Hematopoietic multipotent progenitor cell treated with erythropoietin and hydrocortisone succinate and interleukin-3 and kit ligand, for 8 days (in vitro differentiated cells): Measurements from ENCODE around the gene NME9.

ENCODE experiments used
- DNase-seq: peaks from one replicate; pipeline ENCODE4 v3.0.0-alpha.2; 2015

Gene NME9

DNA sequence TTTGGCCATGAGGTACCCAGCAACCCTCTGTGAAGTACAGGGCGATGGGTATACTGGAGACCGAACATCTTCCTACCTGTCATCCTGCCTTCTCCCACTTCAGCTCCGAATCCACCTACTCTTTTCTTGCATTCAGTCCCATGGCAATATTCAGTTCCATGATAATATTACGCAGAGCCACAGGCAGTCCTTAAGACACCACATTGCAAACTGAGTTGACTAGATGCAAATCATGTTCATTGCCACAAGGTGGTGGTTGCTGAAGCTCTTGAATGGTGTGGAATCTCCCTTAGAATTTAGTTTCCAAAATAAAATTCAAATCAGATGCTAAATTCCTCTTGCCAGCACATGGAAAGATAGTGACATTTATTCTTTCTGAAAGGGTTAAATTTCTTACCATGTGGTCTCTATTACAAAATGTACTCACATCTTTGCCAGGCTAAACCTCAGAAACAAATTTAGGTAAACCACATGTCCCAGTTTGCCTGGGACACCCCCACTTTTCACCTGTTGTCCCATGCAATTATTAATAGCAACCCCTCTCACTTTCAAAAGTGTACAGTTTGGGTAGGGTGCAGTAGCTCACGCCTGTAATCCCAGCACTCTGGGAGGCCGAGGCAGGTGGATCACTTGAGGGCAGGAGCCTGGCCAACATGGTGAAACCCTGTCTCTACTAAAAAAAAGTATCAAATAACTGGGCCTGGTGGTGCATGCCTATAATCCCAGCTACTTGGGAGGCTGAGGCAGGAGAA lies 1.7 kb upstream of the NME9 start:
- no peak for DNase-seq

DNA sequence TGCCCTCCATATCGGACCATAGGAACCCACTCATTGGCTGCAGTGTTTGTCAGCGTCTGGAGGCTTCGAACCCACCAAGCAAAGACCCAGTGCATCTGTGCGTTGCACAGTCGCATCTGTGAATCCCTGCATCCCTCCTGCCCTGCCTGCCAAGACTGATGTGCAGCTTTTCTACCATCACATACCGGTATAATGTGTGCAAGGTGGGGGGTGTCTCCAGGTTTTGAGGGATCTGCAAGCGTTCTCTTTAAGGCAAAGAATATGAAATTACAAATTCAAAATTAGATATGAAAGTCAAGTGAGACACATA lies 288 bp upstream of the NME9 start:
- DNase-seq: no peak

DNA sequence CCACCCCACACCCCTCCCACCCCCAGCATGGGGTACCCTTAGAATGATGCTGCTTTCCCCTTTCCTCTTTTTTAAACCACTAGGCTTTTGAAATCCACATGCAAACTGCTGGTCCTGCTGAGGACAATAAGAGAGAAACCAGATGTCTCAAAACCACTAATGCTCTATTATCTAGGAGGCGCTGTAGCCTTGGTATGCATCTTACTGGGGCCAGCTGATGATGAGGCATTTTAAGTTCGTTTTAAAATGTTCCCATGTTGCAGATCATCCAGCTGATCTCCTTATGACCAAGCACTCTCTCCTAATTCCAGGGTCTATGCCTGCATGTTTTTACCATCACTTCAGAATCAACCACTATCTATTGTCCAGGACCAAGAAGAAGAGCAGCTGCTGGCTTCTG lies 1.3 kb downstream of the NME9 start:
- DNase-seq: peak; percentile 40

DNA sequence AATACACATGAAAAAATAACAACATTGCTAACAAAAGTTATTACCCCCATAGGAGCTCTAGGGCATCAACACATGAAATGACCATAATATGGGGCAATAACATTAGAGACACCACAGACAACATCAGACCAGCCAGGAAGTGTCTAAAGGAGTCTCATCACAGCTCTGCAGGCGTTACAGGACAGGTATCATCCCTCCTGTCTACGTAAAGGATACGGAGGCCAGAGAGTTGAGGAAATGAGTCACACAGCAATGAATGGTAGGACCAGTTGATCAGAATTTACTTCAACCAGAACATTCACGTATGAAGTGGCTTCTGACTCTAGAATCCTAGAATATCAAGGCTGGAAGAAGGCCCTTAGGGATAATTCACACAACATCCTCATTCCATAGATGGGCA lies 1.8 kb downstream of the NME9 start:
- DNase-seq: no peak

DNA sequence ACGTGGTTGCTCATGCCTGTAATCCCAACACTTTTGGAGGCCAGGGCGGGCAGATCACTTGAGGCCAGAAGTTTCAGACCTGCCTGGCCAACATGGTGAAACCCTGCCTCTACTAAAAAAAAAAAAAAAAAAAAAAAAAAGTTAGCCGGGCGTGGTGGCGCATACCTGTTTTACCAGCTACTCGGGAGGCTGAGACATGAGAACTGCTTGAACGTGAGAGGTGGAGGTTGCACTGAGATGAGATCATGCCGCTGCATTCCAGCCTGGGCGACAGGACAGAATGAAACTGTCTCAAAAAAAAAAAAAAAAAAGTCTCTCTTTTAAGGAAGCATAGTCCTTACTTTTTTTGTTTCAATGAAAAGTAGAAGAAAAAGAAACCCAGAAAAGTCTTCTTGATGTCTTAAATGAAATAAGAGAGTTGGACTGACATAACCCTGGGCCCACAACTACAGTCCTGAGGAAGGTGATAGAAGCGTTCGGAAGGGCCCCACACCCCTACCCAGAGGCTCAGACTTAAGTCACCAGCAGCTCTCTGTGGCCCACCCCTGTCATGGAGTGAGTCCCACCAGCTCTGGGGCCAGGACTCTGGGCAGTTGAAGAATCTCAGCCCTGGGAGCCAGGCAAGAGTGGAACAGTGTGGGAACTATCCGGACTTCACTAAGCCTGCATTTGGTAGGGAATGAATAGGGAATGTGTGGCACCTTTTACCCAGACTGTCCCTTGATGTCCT lies 2.6 kb downstream of the NME9 start:
- DNase-seq: no peak

DNA sequence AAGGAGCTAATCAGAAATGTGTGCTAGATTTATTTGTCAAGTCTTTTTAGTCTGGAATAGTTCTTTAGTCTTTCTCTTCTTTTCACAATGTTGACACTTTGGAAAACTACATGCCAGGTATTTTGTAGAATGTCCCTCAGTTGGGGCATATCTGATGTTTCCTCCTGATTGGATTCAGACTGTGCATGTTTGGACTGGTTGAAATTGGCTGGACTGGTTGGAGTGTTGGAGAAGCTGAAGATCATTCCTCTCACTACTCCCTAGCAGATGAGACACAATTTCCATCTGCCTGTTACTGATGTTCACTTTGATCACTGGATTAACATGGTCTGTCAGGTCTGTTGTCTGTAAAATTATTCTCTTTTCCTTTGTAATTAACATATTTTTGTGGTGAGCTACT lies 3.7 kb downstream of the NME9 start:
- no peak for DNase-seq

DNA sequence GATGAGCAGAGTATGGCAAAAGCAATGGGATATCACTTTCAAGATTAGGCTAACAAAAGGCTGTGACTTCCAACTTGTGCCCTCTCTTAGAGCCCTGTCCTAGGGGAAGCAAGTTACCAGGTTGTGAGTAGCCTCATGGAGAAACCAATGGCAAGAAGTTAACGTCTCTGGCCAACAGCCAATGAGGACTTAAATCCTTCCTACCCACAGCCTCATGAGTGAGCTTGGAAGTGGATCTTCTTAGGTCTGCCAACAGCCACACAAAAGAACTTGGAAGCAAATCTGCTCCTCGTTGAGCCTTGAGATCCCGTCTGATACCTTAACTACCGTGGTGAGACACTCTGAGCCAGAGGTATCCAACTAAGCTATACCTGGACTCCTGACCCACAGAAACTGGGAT lies 5.7 kb downstream of the NME9 start:
- DNase-seq: no peak

DNA sequence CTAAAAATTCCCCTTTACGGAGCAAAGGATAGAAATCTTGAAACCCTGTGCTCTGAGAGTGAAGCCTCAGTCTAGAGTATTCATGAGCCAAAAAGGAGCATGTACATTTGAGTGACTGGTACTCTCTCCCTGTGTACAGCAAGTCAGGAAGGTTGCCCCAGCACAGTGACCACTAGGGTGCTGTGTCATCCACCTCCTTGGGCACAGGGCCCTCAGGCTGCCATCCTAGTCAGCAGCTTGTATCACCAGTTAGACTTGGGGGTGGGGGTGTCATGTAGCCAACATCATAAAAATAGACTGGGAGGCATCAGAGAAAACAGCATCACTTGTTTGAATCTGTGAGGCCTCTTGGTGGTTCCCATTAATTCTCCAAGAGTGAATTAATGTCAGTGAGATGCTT lies 12.0 kb downstream of the NME9 start:
- no peak for DNase-seq

DNA sequence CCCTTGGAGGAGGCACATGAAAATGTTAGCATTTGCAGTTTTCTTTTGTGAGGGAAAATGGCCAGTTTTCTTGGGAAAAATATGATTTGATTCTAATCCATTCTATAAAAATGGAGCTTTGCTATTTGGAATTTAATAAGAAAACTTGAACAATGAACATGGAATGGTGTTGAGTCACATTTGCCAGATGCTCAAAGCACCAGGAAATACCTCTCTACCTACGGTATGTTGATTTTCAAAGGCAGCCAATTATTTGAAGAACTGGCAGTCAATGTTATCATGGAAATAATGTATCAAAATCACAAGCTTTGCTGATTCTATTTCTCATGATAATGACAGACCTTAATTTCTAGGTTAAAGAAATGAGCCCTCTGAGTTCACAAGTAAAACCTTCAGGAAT lies 14.9 kb downstream of the NME9 start:
- DNase-seq: no peak

DNA sequence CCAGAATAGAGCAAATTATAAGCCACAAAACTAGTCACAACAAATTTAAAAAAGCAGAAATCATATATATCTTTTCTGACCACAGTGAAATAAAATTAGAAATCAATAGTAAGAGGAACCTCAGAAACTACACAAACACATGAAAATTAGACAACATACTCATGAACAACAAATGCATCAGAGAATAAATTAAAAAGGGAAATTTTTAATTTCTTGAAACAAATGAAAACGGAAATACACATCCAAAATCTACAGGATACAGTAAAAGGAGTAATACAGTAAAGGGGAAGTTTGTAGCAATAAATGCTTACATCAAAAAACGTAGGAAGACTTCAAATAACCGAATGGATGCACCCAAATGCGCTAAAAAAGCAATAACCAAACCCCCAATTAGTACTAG lies 19.2 kb downstream of the NME9 start:
- no peak for DNase-seq

DNA sequence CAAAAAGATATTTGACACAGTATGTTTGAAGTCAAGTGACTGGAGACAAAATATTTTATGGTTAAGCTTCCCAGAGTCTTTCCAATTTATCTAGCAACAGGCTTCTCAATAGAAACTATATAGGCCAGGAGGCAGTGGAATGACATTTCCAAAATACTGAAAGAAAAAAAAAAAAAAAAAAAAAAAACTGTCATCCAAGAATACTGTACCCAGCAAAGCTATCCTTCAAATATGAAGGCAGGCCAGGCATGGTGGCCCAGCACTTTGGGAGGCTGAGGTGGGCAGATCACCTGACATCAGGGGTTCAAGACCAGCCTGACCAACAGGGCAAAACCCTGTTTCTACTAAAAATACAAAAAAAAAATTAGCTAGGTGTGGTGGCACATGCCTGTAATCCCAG lies 20.9 kb downstream of the NME9 start:
- DNase-seq: no peak

DNA sequence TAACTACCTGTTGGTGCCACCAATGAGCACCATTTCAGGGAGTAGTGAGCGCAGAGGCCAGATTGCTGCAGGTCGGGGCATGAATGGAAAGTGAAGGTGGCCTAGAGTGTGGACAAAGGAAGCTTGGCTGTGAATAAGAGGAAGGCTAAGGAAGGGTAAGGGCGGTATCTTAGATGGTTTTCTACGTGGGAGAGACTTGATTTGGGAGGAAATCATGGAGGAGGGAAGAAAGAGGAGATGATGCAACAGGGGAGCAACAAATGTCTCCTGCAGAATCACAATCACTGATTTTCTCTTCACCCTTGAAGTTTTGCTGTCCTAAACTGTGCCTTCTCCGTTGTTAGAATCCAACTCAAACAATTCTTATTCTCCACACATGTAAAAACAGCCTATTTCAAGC lies 21.8 kb downstream of the NME9 start:
- no peak for DNase-seq

DNA sequence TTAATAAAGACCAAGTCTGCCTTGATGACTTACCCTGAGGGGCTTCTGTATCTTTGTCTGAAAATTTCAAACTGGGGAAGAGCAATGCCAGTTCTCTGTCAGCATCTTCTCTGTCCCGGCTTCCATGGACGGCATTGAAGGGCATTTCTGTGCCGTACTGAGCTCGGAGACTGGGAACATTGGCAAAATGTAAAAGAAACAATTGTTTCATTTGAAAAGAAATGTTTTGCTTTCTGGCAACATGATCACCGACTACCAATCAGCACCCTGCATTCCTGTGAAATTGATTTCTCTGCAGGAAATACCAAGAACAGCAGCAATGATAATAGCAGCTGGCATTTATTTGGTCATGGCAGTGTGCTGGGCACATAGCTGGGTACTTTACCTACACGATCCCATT lies 26.2 kb downstream of the NME9 start:
- DNase-seq: no peak

DNA sequence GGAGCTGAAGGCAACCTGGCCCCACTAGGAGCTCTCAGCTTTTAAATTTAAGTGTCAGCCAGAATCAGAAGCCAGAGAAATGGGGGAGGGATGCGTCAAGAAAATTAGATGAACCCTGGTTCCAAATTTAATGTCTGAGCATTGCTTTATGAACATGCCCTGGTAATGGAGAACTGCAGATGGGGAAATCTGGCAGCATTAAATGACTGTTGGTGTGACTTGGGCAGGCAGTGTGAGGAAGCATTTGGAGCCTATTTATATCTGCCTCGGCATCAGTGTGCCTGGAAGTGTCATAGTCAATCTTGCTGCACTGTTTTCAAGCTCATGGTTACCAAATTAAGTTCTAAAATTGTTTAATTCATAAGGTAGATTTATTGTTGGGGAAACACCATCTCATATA lies 29.0 kb downstream of the NME9 start:
- DNase-seq: no peak

DNA sequence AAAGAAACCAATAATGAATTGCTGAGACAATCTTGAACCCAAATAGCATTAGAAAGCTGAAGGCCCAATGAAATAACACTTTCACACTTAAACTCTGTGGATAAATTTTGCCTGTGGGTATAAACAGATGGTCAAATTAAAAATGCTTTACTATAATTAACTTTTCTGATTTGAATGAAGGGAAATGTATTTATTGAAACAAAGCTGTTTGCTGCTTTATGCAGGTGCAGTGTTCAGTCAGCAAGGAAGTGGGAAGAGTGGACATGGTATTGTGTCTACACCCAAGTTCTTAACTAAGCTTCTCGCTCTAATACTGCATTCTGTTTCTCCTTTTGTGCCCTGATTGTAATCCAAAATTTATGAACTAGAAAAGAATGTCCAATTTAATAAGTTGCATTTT lies 31.8 kb downstream of the NME9 start:
- DNase-seq: no peak

DNA sequence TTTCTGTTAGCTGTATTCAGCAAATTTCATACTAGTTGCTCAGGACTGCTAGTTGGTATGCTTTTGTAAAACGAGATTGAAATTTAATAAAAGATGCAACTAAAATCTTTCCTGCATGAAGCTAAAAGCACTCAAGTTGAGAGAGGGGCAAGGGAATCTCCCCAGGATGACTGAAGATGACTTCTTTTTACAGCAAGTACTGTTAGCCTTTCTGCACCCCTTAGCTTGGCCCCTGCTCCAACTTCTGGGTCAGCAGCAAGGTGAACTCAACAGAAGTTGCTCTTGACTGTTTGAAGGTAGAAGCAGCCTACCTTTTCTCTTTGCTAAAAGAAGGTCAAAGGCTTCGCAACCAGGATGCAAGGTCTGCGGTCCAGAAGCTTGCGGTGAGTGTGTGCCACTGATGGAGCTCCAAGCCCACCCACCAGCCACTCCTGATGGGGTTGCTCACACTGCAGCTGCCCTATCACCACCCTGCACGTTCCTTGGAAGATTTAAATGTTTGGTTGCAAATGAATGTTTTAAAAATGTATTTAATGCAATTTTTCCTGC lies 32.5 kb downstream of the NME9 start:
- DNase-seq: no peak

DNA sequence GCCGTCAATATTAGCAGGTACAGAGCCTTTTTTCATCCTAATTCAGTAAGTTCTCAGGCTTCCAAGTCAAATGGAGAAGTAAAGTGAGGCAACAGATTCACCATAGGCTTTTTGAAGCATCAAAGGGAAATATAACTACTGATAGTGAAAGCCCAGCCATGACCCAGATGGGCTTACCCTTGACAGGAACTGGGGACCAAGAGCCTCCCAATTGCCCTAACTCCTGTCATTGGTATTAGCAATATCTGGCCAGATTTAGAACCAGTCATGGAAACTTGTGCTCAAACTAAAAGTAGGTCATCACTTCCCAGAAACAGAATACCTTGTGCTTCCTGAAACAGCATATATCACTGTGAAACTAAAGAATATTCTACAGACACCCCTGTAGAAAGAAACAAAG lies 33.0 kb downstream of the NME9 start:
- no peak for DNase-seq

DNA sequence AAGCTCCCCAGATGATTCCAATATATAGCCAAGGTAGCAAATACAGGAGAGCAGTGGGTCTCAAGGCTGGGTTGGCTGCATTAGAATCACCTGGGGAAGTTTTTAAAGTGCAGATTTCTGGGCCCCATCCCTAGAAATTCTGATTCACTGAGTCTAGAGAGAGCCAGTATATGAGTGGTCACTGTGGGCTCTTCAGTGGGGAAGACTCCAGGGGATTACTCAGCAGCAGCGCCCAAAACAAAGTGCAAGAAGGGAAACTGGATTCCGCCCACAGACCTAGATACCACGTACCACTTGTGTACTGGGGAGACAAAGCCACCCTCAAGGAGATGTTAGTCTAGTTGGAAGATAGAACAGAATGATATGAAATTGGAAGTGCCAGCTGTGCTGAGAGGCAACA lies 40.0 kb downstream of the NME9 start:
- no peak for DNase-seq

DNA sequence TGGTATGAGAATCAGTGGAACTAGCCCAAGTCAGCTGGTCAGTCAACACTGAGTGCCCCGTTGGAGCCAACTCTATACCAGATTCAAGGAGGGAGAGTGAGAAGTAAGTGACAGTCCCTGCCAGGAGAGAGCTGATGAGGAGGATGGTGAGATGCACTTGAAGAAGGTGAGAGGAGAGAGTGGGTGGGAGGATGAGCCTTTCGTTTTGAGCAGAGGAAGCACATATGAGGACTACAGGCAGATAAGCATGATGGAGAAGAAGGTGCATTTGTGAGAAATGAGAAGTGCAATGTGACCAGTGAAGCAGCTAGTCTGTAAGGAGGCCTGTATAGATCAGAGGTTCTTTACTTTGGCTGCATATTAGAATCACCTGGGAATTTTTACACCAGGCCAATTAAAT lies 40.4 kb downstream of the NME9 start:
- DNase-seq: no peak

DNA sequence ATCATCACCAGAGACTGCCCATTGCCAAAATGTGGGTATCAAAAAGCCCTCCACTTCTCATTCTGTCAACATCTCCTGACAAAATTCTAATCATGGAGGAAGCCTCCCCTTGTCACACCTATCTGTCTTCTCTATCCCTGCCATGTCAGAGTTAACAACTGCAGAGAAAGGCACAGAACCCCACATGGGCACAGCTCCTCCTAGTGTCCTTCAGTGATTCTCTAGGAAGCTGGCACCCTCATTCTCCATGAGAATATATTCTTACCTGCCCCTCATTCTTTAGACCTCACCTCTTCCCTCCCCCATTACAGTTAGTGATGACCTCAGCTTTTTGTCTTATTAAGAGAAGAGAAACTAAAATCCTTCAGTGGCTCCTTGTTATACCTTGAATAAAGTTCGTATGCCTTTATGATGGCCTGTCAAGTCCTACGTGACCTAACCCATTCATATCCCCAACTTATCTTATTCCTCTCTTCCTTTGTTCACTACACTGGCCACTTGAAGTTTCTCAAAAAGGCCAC lies 44.6 kb downstream of the NME9 start:
- DNase-seq: peak; percentile 24

DNA sequence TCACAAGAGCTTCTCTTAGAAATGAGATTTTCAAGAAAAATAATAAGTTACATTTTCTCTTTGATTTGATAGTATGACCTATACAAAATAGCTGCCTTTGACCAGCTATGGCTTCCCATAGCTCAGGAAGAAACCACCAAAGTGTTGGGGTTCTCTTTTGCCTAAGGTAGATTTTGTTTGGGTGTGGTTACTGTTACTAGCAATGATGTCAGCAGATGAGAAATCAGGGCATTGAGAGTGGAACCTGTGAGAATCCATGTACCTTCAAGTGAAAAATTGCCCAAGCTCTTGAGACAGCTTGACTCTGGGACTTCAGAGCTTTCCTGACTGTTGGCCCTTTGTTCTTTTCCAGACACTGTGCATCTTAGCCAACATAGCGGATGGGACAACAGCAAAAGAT lies 45.6 kb downstream of the NME9 start:
- no peak for DNase-seq

DNA sequence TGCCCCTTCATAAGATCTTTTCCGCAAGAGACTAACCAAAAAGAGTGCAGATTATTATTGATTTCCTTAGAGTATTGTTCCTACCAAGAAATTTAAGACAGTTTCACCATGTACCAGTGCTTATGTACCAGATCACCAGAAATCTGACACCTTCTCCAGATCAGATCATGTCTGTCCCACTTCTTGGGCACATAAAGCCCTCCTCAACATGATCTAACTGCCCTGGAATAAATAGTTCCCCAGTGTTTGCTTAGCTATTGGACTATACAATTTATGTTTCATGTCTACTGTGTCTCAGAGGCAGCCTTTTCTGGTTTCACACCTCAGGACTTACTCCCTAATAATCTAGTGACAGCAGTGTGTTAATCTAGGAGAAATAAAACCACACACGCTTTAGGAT lies 46.8 kb downstream of the NME9 start:
- no peak for DNase-seq

DNA sequence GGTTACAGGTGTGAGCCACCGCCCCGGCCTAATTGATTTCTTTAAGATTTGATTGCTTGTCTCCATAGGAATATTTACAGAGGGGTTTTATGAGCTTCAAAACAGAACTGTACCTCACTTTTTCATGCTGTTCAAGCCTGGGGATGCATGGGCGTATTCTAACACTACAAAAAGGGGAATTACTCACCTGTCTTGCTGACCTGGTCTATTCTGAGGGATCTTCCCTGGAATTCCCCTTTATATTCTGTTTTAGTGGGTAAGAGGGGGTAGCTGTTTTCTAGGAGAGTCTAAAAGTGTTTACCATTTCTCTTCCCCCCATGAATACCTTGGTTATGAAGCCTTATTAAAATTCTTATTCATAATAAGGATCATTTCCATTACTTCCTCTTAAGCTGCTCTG lies 48.1 kb downstream of the NME9 start:
- DNase-seq: no peak

DNA sequence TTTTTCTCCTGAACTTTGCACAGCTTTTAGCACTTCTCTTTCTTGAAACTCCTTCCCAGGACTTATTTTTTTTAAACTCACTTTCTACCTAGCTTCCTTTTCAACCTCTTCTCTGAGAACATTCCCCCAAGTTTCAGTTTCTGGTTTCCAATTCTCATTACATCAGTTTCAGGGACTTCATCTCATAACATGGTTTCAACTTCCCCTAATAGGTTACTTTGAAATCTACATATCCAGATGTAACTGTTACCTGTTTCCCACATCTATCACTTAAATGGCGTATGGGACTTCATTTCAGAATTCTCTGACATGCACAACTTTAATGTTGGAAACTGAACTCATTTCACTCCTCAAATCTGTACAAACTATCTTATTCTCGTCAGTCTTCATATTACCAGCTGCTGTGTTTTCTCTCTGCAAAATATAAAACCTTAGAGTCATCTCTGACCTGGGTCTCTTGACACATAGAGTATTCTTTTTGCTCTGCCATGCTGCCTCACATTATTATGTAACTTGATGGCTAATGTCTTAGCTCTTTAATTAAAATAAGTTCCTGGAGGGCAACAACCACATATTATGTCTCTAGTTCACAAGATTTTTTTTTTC lies 58.4 kb downstream of the NME9 start:
- no peak for DNase-seq
